Activated naive CD4-positive, alpha-beta T cell treated with anti-CD3 and anti-CD28 coated beads, Interleukin-2, amount 50 U/mL, for 72 hours (primary cell): ENCODE measurements around the gene KLHL26. TPM values are rescaled to one million over a fixed set of nuclear protein-coding genes. Genes with fewer than 3 reads are reported as not detected.

Experiments
- ATAC-seq, 2 donors: fragments of 150-1000 bp; cut with Tn5 transposase; 2 replicates each; pipeline ENCODE4 v1.10.0; 2021; ENCODE audit warnings: mild to moderate bottlenecking in 2 of 2, moderate library complexity in 2 of 2
- DNase-seq, 2 donors: peaks; one replicate each; pipeline ENCODE4 v3.0.0; 2021 to 2022; ENCODE audit warnings: low spot score in 2 of 2
- H3K27ac Mint-ChIP-seq, 2 donors: one replicate each; pipeline ENCODE4 v1.8.0; 2022; ENCODE audit warnings: mild to moderate bottlenecking in 2 of 2, mixed read lengths in 2 of 2
- H3K36me3 Mint-ChIP-seq, 2 donors: one replicate each; pipeline ENCODE4 v1.8.0; 2022; ENCODE audit warnings: mixed read lengths in 2 of 2
- H3K9me3 Mint-ChIP-seq, 2 donors: one replicate each; pipeline ENCODE4 v1.8.0; 2022; ENCODE audit warnings: mixed read lengths in 2 of 2
- total RNA-seq, 2 donors: library from RNA; stranded (reverse); gene quantifications; one replicate each; pipeline ENCODE4 v1.2.3, GENCODE V29; 2022

KLHL26 gene
- total RNA-seq, 2 donors from 2014 or later: 9.2 to 13.5 TPM

GRCh38 chr19:18709546-18709945 lies 72.7 kb downstream of the KLHL26 start:
- ATAC-seq (no peak), DNase-seq (no peak)
- Mint-ChIP-seq H3K9me3 (no peaks in the 10 kb centered on the region), H3K36me3 (no peaks in the 10 kb centered on the region), H3K27ac (peak overlapping the region in 1 of 2 donors; percentile 57)

DNA sequence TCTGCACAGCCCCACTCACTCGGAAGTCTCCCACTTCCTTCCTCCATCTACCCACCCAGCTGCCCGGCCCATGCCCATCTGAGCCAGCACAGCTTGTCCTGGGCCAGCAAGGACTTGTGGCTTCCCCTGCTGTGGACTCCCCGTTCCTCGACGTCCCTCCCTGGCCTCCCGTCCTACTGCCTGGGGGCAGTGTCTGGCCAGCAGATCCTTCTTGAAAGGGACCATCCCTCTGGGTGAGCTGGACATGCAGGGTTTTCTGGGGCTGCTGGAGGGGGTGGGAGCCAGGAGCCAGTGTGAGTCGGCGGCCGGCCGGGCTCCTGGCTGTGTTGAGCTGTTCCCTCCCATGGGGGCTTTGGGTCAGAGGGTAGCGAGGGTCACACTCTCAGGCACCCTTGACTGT lies 73.4 kb downstream of the KLHL26 start:
- ATAC-seq (no peak), DNase-seq (no peak)
- Mint-ChIP-seq H3K27ac (no peak overlapping the region), H3K9me3 (no peaks in the 10 kb centered on the region), H3K36me3 (no peaks in the 10 kb centered on the region)

GRCh38 chr19:18710996-18711751 lies 74.3 kb downstream of the KLHL26 start:
- ATAC-seq (no peak), DNase-seq (no peak)
- H3K9me3 Mint-ChIP-seq: no peaks in the 10 kb centered on the region
- H3K27ac Mint-ChIP-seq: no peak overlapping the region
- no peaks in the 10 kb centered on the region for H3K36me3 Mint-ChIP-seq

GRCh38 chr19:18711893-18712292 lies 75.1 kb downstream of the KLHL26 start:
- no peak for DNase-seq
- ATAC-seq: no peak
- H3K9me3 Mint-ChIP-seq: no peaks in the 10 kb centered on the region
- no peak overlapping the region for H3K27ac Mint-ChIP-seq
- H3K36me3 Mint-ChIP-seq: no peaks in the 10 kb centered on the region

- ATAC-seq: no peak
- Mint-ChIP-seq H3K9me3 (no peaks in the 10 kb centered on the region), H3K27ac (no peak overlapping the region), H3K36me3 (no peaks in the 10 kb centered on the region)
- DNase-seq: no peak
Measured at GRCh38 chr19:18712981-18713380, 76.2 kb downstream of the KLHL26 start.

DNA sequence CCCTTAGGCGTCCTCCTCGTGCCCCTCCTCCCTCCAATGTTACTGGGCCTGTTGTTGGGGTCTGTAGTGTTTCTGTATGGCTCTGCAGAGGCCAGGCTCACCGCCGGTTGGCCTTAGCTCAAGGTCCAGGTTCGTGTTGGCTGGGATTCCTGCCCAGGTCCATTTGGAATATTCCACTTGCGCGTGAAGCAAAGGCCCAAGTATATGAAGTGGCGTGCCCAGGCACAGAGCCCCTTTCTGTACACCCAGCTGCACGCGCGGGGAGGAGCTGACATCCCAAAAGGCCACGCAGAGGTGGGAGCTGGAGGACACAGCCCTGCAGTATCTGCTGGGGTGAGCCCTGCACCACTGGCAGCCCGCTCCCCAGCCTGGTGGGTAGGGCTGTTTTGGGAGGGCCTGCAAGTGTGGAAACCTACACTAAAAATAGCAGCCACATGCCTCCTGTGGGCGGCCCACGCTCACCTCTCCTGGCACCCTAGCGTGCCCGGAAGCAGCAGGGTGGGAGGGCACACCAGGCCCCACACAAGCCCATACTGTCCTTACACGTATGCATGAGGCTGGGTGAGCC lies 76.8 kb downstream of the KLHL26 start:
- no peaks in the 10 kb centered on the region for H3K36me3 Mint-ChIP-seq
- no peak for DNase-seq
- H3K9me3 Mint-ChIP-seq: no peaks in the 10 kb centered on the region
- ATAC-seq: no peak
- H3K27ac Mint-ChIP-seq: no peak overlapping the region

- no peak for DNase-seq
Measured at GRCh38 chr19:18715416-18715815, 78.6 kb downstream of the KLHL26 start.

GRCh38 chr19:18716857-18717256 lies 80.0 kb downstream of the KLHL26 start:
- H3K27ac Mint-ChIP-seq: no peak overlapping the region
- ATAC-seq (no peak), DNase-seq (no peak)
- no peaks in the 10 kb centered on the region for H3K36me3 Mint-ChIP-seq
- H3K9me3 Mint-ChIP-seq: no peaks in the 10 kb centered on the region

More at GRCh38 chr19:18715416-18715815, 78.6 kb downstream of the KLHL26 start:
- no peak for ATAC-seq
- Mint-ChIP-seq H3K9me3 (no peaks in the 10 kb centered on the region), H3K36me3 (no peaks in the 10 kb centered on the region), H3K27ac (no peak overlapping the region)

DNA sequence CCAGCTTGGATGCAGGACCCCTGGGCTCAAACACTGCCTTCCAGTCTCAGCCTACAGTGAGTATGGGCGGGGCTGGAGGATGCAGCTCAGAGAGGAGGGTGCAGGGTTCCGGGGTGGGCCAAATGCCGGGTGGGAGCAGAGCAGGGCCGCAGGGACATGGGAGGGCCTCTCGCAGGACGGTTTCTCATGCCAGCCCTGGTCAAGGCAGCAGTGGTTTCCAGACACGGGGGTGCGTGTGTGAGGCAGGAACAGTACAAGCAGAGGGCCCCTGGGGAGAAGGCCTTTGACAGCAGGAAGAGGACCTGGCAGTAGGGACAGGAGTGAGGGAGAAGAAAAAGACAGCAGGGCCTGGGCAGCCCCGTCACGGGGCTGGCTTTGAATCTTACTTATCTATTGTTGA lies 80.8 kb downstream of the KLHL26 start:
- Mint-ChIP-seq H3K36me3 (no peaks in the 10 kb centered on the region), H3K9me3 (no peaks in the 10 kb centered on the region), H3K27ac (no peak overlapping the region)
- ATAC-seq (no peak), DNase-seq (no peak)

DNA sequence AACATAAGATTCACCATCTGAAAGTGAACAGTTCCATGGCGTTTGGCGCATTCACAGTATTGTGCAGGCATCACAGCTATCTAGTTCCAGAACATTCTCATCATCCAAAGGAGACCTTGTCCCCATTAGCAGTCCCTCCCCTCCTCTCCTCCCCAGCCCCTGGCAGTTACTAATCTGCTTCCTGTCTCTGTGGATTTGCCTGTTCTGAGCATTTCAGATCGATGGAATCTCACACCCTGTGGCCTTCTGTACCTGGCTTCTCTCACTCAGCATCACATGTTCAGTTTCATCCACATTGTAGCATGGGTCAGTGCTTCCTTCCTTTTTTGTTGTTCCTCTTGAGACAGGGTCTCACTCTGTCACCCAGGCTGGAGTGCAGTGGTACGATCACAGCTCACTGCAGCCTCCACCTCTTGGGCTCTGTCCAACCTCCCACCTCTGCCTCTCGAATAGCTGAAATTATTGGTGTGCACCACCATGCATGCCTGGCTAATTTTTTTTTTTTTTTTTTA lies 81.2 kb downstream of the KLHL26 start:
- no peaks in the 10 kb centered on the region for H3K9me3 Mint-ChIP-seq
- DNase-seq: no peak
- H3K36me3 Mint-ChIP-seq: no peaks in the 10 kb centered on the region
- no peak for ATAC-seq
- no peak overlapping the region for H3K27ac Mint-ChIP-seq

DNA sequence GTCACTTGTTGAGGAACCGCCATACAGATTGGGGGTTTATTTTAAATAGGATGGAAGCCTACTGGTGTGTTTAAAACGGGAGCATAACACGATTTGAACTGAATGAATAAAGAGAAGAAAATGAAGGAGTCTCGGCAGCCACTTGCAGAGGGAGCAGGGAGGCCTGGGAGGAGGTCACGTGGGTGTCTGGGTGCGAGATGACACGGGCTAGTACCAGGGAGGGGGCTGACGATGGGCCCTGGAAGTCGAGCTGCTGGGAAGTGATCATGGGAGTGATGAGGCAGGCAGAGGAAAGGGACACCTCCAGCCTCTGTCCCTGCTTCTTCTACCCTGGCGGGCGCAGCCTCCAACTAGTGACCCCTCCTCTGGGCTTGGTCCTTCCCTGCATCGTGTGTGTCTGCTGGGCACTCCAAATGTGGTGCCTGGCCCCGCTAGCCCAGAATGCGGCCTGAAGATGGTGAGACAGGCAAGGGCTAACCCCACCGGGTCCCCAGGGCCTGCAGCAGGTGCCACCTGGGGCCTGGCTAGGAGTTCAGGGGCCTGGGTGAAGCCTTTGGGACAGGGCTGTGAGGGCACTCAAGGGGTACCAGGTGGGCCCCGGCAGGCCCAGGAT lies 82.1 kb downstream of the KLHL26 start:
- ATAC-seq (no peak), DNase-seq (no peak)
- no peaks in the 10 kb centered on the region for H3K9me3 Mint-ChIP-seq
- H3K36me3 Mint-ChIP-seq: no peaks in the 10 kb centered on the region
- no peak overlapping the region for H3K27ac Mint-ChIP-seq

- ATAC-seq (no peak), DNase-seq (no peak)
- no peaks in the 10 kb centered on the region for H3K36me3 Mint-ChIP-seq
- H3K9me3 Mint-ChIP-seq: no peaks in the 10 kb centered on the region
- no peak overlapping the region for H3K27ac Mint-ChIP-seq
Measured at GRCh38 chr19:18719541-18719940, 82.7 kb downstream of the KLHL26 start.

Other genes with a start within 250 kb of the KLHL26 start
- gene LRRC25, start 239.4 kb upstream of the KLHL26 start, total RNA-seq: not detected
- 100 to 1,000 TPM in 1 of 2 donors, 10 to 100 TPM in 1; 31.7 to 102 TPM for gene SSBP4, start 217.6 kb upstream of the KLHL26 start, total RNA-seq
- 10 to 100 TPM; 19.7 to 30.8 TPM for gene ISYNA1, start 198.9 kb upstream of the KLHL26 start, total RNA-seq
- 10 to 100 TPM; 18.8 to 23.0 TPM for gene ELL, start 115.0 kb upstream of the KLHL26 start, total RNA-seq
- gene FKBP8, start 93.5 kb upstream of the KLHL26 start, total RNA-seq: 100 to 1,000 TPM; 153 to 236 TPM
- gene KXD1, start 79.2 kb upstream of the KLHL26 start, total RNA-seq: 100 to 1,000 TPM in 1 of 2 donors, 10 to 100 TPM in 1; 75.8 to 122 TPM
- 1,000 to 10,000 TPM; 1,677 to 1,782 TPM for gene UBA52, start 65.2 kb upstream of the KLHL26 start, total RNA-seq
- gene REX1BD, start 48.2 kb upstream of the KLHL26 start, total RNA-seq: 10 to 100 TPM; 25.2 to 64.0 TPM
- gene CRLF1, start 30.2 kb upstream of the KLHL26 start, total RNA-seq: not detected
- gene TMEM59L, start 24.2 kb upstream of the KLHL26 start, total RNA-seq: under 1 TPM in 1 of 2 donors, not detected in 1; 0.64 TPM
- gene CRTC1, start 46.7 kb downstream of the KLHL26 start, total RNA-seq: 1 to 10 TPM; 5.6 to 7.1 TPM
- gene COMP, start 154.3 kb downstream of the KLHL26 start, total RNA-seq: not detected
- 100 to 1,000 TPM in 1 of 2 donors, 10 to 100 TPM in 1; 81.6 to 109 TPM for gene UPF1, start 194.9 kb downstream of the KLHL26 start, total RNA-seq